ENCODE measurements around the gene RFX1. TPM values are rescaled to one million over a fixed set of nuclear protein-coding genes. Genes with fewer than 3 reads are reported as not detected.

Gene RFX1
- total RNA-seq, 1 donor from 2014 or later: 15.7 TPM

DNA sequence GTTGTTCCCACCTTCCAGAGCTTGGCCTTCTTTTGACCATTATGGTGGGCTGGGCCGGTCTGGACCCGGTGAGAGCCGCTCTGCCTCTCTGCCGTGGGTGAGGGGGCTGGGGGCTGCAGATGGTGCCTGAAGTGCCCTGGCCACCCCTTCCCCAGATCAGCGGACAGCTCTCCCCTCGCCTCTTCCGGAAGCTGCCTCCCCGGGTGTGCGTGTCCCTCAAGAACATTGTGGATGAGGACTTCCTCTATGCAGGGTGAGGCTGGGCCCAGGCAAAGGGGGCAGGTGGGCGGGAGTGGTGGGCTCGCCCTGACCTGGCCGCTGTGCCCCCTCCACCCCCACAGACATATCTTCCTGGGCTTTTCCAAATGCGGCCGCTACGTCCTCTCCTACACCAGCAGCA, 51.9 kb downstream of the RFX1 start:
- Mint-ChIP-seq H3K4me3 (ENCODE audit: unreplicated experiment) (peak overlapping the region; percentile 93), H3K4me1 (ENCODE audit: unreplicated experiment) (peaks cover 11% of the 10 kb centered on the region), H3K36me3 (ENCODE audit: unreplicated experiment) (peaks cover 6% of the 10 kb centered on the region), H3K27ac (ENCODE audit: unreplicated experiment) (no peak overlapping the region), H3K27me3 (ENCODE audit: unreplicated experiment) (no peaks in the 10 kb centered on the region), H3K9me3 (ENCODE audit: unreplicated experiment) (no peaks in the 10 kb centered on the region)
- DNase-seq (ENCODE audit: extremely low spot score, unreplicated experiment): no peak
- TF ChIP-seq, protein P1, sequence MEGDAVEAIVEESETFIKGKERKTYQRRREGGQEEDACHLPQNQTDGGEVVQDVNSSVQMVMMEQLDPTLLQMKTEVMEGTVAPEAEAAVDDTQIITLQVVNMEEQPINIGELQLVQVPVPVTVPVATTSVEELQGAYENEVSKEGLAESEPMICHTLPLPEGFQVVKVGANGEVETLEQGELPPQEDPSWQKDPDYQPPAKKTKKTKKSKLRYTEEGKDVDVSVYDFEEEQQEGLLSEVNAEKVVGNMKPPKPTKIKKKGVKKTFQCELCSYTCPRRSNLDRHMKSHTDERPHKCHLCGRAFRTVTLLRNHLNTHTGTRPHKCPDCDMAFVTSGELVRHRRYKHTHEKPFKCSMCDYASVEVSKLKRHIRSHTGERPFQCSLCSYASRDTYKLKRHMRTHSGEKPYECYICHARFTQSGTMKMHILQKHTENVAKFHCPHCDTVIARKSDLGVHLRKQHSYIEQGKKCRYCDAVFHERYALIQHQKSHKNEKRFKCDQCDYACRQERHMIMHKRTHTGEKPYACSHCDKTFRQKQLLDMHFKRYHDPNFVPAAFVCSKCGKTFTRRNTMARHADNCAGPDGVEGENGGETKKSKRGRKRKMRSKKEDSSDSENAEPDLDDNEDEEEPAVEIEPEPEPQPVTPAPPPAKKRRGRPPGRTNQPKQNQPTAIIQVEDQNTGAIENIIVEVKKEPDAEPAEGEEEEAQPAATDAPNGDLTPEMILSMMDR (IDR thresholded peaks at IDR 0.05): no peak

DNA sequence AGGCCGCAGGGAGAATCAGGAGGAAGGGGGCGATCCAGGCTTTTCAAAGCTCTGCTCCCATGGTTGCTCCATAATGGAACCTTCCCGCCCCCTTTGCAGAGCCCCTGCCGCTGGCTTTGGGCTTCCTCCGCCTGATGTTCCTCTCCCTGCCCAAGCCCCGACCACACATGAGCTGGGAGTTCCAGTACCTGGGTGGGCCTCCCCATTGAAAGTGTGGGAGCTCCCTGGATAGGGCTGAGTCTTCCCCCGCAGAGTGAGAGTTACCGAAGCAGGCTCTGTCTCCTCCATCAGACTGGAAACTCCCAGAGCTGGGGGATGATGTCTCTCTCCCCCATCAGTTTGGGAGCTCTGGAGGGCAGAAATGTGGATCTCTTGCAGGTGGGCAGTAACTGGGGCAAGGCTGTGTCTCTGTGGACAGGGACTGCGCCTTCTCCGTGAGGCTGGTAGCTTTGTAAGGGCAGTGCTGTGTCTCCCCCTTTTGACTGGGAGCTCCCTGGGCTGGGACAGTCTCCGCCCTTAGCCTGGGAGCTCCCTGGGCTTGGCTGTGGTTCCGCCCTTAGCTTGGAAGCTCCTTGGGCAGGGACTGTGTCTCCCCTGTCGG, 53.1 kb downstream of the RFX1 start:
- DNase-seq (ENCODE audit: extremely low spot score, unreplicated experiment): no peak
- Mint-ChIP-seq H3K27me3 (ENCODE audit: unreplicated experiment) (no peaks in the 10 kb centered on the region), H3K9me3 (ENCODE audit: unreplicated experiment) (no peaks in the 10 kb centered on the region), H3K27ac (ENCODE audit: unreplicated experiment) (peak overlapping the region; percentile 64), H3K4me1 (ENCODE audit: unreplicated experiment) (peaks cover 11% of the 10 kb centered on the region), H3K4me3 (ENCODE audit: unreplicated experiment) (peak overlapping the region; percentile 93), H3K36me3 (ENCODE audit: unreplicated experiment) (peaks cover 6% of the 10 kb centered on the region)
- TF ChIP-seq, protein P1 (IDR thresholded peaks at IDR 0.05): peak; percentile 21

DNA sequence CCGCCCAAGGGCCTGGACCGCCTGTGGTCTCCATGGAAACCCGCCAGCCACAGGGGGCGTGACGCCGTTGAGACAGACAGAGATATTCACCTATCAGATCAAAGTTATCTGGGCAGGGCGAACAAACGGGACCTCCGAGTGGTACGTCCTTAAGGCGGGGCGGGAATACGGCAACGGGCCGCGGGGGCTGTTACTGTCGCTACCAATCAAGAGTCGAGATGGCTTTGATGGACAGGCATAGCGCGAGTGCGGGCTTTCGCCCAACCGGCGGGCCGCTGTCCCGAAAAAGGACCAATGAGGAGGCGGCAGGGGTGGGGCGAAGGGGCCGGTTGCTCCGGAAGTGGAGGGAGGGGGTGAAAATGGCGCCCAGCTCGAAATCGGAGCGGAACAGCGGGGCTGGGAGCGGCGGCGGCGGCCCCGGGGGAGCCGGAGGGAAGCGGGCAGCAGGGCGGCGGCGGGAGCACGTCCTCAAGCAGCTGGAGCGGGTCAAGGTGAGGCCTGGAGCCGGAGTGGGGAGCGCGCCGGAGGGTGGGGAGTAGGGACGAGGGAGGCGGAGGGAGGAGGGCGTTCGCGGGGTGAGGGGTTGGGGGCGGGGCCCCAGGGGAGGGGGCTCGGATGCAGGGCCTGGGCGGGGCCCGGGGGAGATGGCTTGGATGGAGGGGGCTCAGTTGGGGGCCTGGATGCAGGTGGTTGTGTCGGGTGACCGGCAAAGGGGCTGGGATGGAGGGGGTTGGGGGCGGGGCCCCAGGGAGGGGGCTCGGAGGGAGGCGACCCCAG, 53.8 kb downstream of the RFX1 start, which contains the start of gene DCAF15:
Gene DCAF15 (plus strand): TSS at position 356 of the 777 bp plus-strand sequence. CDS start 4 bp downstream, at position 360.
- peak within 1 kb of the TSS; percentile 93 for H3K4me3 Mint-ChIP-seq (ENCODE audit: unreplicated experiment)
- no peaks in the 10 kb centered on the region for H3K27me3 Mint-ChIP-seq (ENCODE audit: unreplicated experiment)
- H3K4me1 Mint-ChIP-seq (ENCODE audit: unreplicated experiment): peaks cover 11% of the 10 kb centered on the region
- H3K36me3 Mint-ChIP-seq (ENCODE audit: unreplicated experiment): peaks cover 6% of the 10 kb centered on the region
- peak within 1 kb of the TSS; percentile 81 for H3K27ac Mint-ChIP-seq (ENCODE audit: unreplicated experiment)
- TF ChIP-seq, protein P1 (IDR thresholded peaks at IDR 0.05): no peak
- peak; percentile 100 for DNase-seq (ENCODE audit: extremely low spot score, unreplicated experiment)
- no peaks in the 10 kb centered on the region for H3K9me3 Mint-ChIP-seq (ENCODE audit: unreplicated experiment)

DNA sequence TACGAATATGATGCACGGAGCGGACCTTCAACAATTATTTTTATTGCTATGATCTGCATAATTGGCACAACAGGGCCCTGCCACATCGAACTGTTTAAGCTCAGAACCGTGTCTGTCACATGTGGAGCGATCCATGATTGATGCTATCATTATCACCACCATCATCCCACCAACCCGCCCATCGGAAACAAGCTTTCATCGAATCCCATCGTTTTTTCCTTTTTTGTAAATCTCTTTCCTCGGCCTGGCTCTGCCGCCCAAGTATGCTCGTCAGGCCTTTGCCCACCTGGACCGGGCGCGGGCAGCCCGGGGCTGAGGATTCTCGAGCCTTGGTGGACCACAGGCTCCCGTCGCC, 54.3 kb downstream of the RFX1 start:
- H3K4me1 Mint-ChIP-seq (ENCODE audit: unreplicated experiment): peaks cover 11% of the 10 kb centered on the region

DNA sequence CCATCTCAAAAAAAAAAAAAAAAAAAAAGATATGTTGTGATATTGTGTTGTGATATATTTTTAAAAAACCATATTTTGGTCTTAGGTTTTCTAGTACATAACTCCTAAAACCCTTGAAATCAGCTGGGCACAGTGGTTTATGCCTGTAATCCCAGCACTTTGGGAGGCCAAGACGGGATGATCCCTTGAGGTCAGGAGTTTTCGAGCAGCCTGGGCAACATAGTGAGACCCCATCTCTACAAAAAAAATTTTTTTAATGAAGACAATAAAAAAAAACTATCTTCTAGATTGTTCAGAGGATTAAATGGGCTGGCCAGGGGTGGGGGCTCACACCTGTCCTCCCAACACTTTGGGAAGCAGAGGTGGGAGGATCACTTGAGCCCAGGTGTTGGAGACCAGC, 55.1 kb downstream of the RFX1 start:
- H3K36me3 Mint-ChIP-seq (ENCODE audit: unreplicated experiment): peaks cover 3% of the 10 kb centered on the region
- no peaks in the 10 kb centered on the region for H3K9me3 Mint-ChIP-seq (ENCODE audit: unreplicated experiment)
- no peak overlapping the region for H3K27ac Mint-ChIP-seq (ENCODE audit: unreplicated experiment)
- peaks cover 11% of the 10 kb centered on the region for H3K4me1 Mint-ChIP-seq (ENCODE audit: unreplicated experiment)
- no peak overlapping the region for H3K4me3 Mint-ChIP-seq (ENCODE audit: unreplicated experiment)
- no peak for DNase-seq (ENCODE audit: extremely low spot score, unreplicated experiment)
- H3K27me3 Mint-ChIP-seq (ENCODE audit: unreplicated experiment): no peaks in the 10 kb centered on the region
- TF ChIP-seq, protein P1 (IDR thresholded peaks at IDR 0.05): no peak

More for the DNA sequence above, 54.3 kb downstream of the RFX1 start:
- no peak for DNase-seq (ENCODE audit: extremely low spot score, unreplicated experiment)
- Mint-ChIP-seq H3K36me3 (ENCODE audit: unreplicated experiment) (peaks cover 6% of the 10 kb centered on the region), H3K4me3 (ENCODE audit: unreplicated experiment) (peak overlapping the region; percentile 93), H3K27me3 (ENCODE audit: unreplicated experiment) (no peaks in the 10 kb centered on the region), H3K9me3 (ENCODE audit: unreplicated experiment) (no peaks in the 10 kb centered on the region), H3K27ac (ENCODE audit: unreplicated experiment) (peak overlapping the region; percentile 78)
- TF ChIP-seq, protein P1 (IDR thresholded peaks at IDR 0.05): no peak
